Sigmoid colon (tissue), 7 donors: ENCODE measurements around the gene RAI14. TPM values are rescaled to one million over a fixed set of nuclear protein-coding genes. Genes with fewer than 3 reads are reported as not detected.

ENCODE experiments used
- DNase-seq: peaks from one replicate; pipeline ENCODE4 v3.0.0-alpha.2; 2019
- H3K27ac ChIP-seq, 4 donors: fragments of 200-600 bp; sonication (generic); one replicate each; pipeline ENCODE4 v1.5.1; 2016 to 2019; ENCODE audit warnings: mild to moderate bottlenecking in 1 of 4
- H3K27me3 ChIP-seq, 3 donors: fragments of 200-600 bp; sonication (generic); one replicate each; pipeline ENCODE4 v1.5.1; 2019; ENCODE audit warnings: mild to moderate bottlenecking in 1 of 3
- H3K36me3 ChIP-seq, 4 donors: fragments of 200-600 bp; sonication (generic); one replicate each; pipeline ENCODE4 v1.5.1; 2016 to 2019
- H3K4me1 ChIP-seq, 4 donors: fragments of 200-600 bp; sonication (generic); one replicate each; pipeline ENCODE4 v1.5.1; 2017 to 2019
- H3K4me3 ChIP-seq, 4 donors: fragments of 200-600 bp; sonication (generic); one replicate each; pipeline ENCODE4 v1.5.1; 2017 to 2019; ENCODE audit warnings: mild to moderate bottlenecking in 2 of 4, moderate library complexity in 1 of 4
- H3K9me3 ChIP-seq, 4 donors: fragments of 200-600 bp in 3 of 4; sonication (generic) in 3 of 4; one replicate each; pipeline versions ENCODE4 v1.5.1 to v1.6.1; 2013 to 2019
- EP300 ChIP-seq, 4 donors: sonication (generic); formaldehyde crosslinking; IDR thresholded peaks; one replicate each; pipeline ENCODE4 v1.6.1; 2017; ENCODE audit warnings: antibody characterized with exemption in 4 of 4
- POLR2A ChIP-seq, 2 donors: fragments of 450-650 bp; IDR thresholded peaks; one replicate each; pipeline ENCODE4 v1.6.1; 2016; ENCODE audit warnings: antibody characterized with exemption in 2 of 2, mild to moderate bottlenecking in 2 of 2, moderate library complexity in 2 of 2
- POLR2AphosphoS5 ChIP-seq, 4 donors: sonication (generic); formaldehyde crosslinking; IDR thresholded peaks; one replicate each; pipeline ENCODE4 v1.6.1; 2017; ENCODE audit warnings: antibody characterized with exemption in 4 of 4
- WGBS, 2 donors: extraction: QIAGEN DNeasy Blood & Tissue Kit; methylation state at CpG; one replicate each; pipeline ENCODE4 v1.1.7; 2013; 5-methylcytosine and 5-hydroxymethylcytosine counted together
- intact Hi-C: fragments of 100-400 bp; cut with DNase I; formaldehyde crosslinking; loops from one replicate; pipeline ENCODE4 v1.15.1; 2023
- polyA plus RNA-seq, 3 donors: library from polyadenylated mRNA; stranded (reverse); fragments of 200-250 nt; gene quantifications; one replicate each; pipeline ENCODE4 v1.2.3, GENCODE V29; 2013
- total RNA-seq, 4 donors: library from RNA; depleted of rRNA; stranded (reverse); fragments of >200 nt; gene quantifications; one replicate each; pipeline ENCODE4 v1.1.0, GENCODE V29; 2016
- TF ChIP-seq, protein P1 (sequence below), 4 experiments: fragments of 450-650 bp in 3 of 4; fragments of 200-600 bp in 1 of 4; IDR thresholded peaks; one replicate each; pipeline ENCODE4 v1.5.1; 2016 to 2019; ENCODE audit warnings: antibody characterized with exemption in 4 of 4, mild to moderate bottlenecking in 3 of 4, moderate library complexity in 2 of 4
- donor health status: healthy with polysubstance abuse.
- donor health status: Bipolar disorder and iron deficiency.
- donor health status: healthy.

RAI14 gene
- total and polyA plus RNA-seq, 7 donors = 6.7 to 89.5 (median 23.4) TPM

DNA sequence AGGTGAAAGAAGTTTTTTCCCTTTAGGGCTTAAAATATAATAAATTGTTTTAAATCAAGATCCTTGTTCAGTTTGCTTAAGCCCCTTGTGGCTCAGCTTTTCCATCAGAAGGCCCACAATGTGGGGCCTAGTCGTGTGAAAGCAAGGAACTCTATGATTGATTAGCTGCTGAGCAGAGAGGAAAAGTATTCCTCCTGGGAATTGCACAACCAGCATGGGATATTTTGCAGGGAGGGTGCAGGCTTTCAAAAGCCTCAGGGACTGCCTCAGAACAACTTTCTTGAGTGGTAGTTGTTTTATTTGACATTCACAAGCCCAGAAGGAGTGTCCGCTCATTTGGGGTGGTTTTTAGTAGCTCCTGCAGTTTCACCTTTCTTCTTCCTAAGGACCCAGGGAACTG is 202.7 kb downstream of the RAI14 start:
- Histone ChIP-seq H3K36me3 (no peaks in the 10 kb centered on the region), H3K4me1 (no peaks in the 10 kb centered on the region), H3K27me3 (no peaks in the 10 kb centered on the region), H3K27ac (no peak overlapping the region), H3K4me3 (no peak overlapping the region), H3K9me3 (no peaks in the 10 kb centered on the region)
- DNase-seq = no peak
- TF ChIP-seq, protein P1, sequence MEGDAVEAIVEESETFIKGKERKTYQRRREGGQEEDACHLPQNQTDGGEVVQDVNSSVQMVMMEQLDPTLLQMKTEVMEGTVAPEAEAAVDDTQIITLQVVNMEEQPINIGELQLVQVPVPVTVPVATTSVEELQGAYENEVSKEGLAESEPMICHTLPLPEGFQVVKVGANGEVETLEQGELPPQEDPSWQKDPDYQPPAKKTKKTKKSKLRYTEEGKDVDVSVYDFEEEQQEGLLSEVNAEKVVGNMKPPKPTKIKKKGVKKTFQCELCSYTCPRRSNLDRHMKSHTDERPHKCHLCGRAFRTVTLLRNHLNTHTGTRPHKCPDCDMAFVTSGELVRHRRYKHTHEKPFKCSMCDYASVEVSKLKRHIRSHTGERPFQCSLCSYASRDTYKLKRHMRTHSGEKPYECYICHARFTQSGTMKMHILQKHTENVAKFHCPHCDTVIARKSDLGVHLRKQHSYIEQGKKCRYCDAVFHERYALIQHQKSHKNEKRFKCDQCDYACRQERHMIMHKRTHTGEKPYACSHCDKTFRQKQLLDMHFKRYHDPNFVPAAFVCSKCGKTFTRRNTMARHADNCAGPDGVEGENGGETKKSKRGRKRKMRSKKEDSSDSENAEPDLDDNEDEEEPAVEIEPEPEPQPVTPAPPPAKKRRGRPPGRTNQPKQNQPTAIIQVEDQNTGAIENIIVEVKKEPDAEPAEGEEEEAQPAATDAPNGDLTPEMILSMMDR (IDR thresholded peaks at IDR 0.05) = no peak
- TF ChIP-seq EP300 (IDR thresholded peaks at IDR 0.05) (no peak), POLR2AphosphoS5 (IDR thresholded peaks at IDR 0.05) (no peak), POLR2A (IDR thresholded peaks at IDR 0.05) (no peak)
- WGBS, 2 donors = 64 to 88% methylated on average over 2 of the region's 2 CpGs
- intact Hi-C loops = no loop called here

DNA sequence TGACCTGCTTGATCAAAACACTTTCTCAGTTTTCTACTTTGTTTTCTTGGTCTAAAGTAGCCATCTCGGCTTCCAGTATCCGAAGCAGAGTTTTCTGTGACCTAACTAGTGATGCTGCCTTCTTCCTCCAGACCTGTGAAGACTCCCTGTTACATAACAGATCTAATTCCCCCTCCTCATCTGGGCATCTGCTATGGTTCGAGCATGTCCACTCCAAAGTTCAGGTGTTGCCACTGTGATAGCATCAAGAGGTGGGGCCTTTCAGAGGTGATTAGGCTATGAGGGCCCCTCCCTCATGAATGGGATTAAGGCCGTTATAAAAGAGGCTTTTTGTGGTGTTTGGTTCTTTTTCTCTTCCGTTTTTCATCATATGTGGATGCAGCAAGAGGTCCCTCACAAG is 203.1 kb downstream of the RAI14 start:
- H3K27ac ChIP-seq = no peak overlapping the region

DNA sequence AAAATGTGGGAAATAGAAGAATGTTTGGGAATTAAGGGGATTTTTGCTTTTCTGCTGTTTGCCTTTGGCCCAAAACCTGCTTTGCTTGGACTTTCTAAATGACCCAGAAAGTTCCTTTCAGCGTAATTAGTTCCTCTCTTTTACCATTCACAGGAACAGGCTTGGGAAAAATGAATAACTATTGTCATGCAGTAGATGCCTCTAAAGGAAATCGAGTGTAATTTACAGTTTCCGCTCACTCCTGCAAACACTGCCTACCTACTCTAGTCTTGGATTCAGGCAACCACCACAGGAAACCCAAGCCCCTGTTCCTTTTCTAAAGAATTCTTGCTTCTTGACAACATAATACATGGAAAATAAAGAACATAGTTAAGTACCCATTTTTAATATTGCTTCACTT is 207.8 kb downstream of the RAI14 start:
- TF ChIP-seq POLR2AphosphoS5 (IDR thresholded peaks at IDR 0.05) = no peak
- TF ChIP-seq EP300 (IDR thresholded peaks at IDR 0.05) = no peak
- TF ChIP-seq, protein P1 (IDR thresholded peaks at IDR 0.05) = no peak
- TF ChIP-seq POLR2A (IDR thresholded peaks at IDR 0.05) = no peak
- 53 to 83% methylated on average over 3 of the region's 3 CpGs for WGBS, 2 donors

More for the DNA sequence above, 203.1 kb downstream of the RAI14 start:
- intact Hi-C loops = no loop called here
- Histone ChIP-seq H3K36me3 (no peaks in the 10 kb centered on the region), H3K9me3 (no peaks in the 10 kb centered on the region), H3K27me3 (no peaks in the 10 kb centered on the region), H3K4me3 (no peak overlapping the region), H3K4me1 (no peaks in the 10 kb centered on the region)
- TF ChIP-seq POLR2A (IDR thresholded peaks at IDR 0.05) = no peak
- TF ChIP-seq POLR2AphosphoS5 (IDR thresholded peaks at IDR 0.05) = no peak
- TF ChIP-seq, protein P1 (IDR thresholded peaks at IDR 0.05) = no peak
- TF ChIP-seq EP300 (IDR thresholded peaks at IDR 0.05) = no peak
- DNase-seq = no peak
- 62% methylated on average over 5 of the region's 5 CpGs for WGBS, 2 donors

DNA sequence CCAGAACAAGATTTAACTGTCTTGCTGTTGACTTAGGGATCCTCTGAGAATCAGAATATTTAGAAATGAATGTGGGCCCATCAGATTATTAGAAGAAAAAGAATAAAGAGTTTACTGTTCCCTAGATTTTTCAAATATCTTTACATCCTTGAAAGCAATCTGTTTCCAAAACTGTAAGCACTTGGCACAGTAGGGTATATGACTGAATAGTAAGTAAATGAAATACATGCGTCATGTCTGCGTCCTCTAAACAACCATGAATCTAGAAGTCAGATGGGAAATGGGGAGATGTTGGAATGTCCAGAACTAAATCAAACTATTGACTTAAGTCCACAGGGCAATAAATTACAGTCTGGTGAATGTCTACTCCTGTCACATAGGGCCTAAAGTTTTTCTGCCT is 209.0 kb downstream of the RAI14 start:
- TF ChIP-seq POLR2AphosphoS5 (IDR thresholded peaks at IDR 0.05) (no peak), POLR2A (IDR thresholded peaks at IDR 0.05) (no peak), EP300 (IDR thresholded peaks at IDR 0.05) (no peak)
- TF ChIP-seq, protein P1 (IDR thresholded peaks at IDR 0.05) = no peak
- Histone ChIP-seq H3K27ac (no peak overlapping the region), H3K9me3 (no peaks in the 10 kb centered on the region), H3K4me3 (no peak overlapping the region), H3K36me3 (no peaks in the 10 kb centered on the region), H3K27me3 (no peaks in the 10 kb centered on the region), H3K4me1 (no peaks in the 10 kb centered on the region)
- intact Hi-C loops = no loop called here
- no peak for DNase-seq
- 94 to 96% methylated on average over 2 of the region's 2 CpGs for WGBS, 2 donors

More for the DNA sequence above, 207.8 kb downstream of the RAI14 start:
- Histone ChIP-seq H3K4me1 (no peaks in the 10 kb centered on the region), H3K27me3 (no peaks in the 10 kb centered on the region), H3K36me3 (no peaks in the 10 kb centered on the region), H3K9me3 (no peaks in the 10 kb centered on the region), H3K4me3 (no peak overlapping the region), H3K27ac (no peak overlapping the region)
- DNase-seq = no peak
- intact Hi-C loops = no loop called here

DNA sequence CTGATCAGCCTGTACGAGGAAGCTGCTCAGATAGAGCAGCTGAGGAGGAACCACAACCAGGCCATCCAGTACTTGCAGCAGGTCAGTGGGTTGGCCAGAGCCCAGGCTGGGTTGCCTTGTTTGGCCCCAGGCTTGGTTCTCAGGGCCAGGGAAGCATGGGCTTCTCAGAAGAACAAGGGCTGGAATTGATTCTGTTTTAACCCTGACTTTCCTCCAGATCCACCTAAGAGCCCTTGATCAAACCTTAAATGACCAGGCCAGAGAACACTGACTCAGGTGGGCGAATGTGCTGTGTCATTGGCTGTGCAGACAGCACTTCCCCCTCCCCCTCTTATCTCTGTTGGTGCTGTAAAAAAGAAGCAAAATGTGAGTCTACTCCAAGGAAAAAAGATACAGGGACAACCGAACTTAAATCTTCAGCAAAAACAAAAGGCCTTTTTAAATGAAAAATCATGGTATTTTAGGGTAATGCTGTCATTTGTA is 210.9 kb downstream of the RAI14 start:
- Histone ChIP-seq H3K36me3 (no peaks in the 10 kb centered on the region), H3K4me3 (no peak overlapping the region), H3K27me3 (no peaks in the 10 kb centered on the region), H3K4me1 (no peaks in the 10 kb centered on the region), H3K27ac (no peak overlapping the region), H3K9me3 (no peaks in the 10 kb centered on the region)
- WGBS, 2 donors = 86% methylated on average over 3 of the region's 3 CpGs
- no peak for DNase-seq
- intact Hi-C loops = no loop called here
- no peak for TF ChIP-seq POLR2A (IDR thresholded peaks at IDR 0.05)
- no peak for TF ChIP-seq POLR2AphosphoS5 (IDR thresholded peaks at IDR 0.05)
- no peak for TF ChIP-seq EP300 (IDR thresholded peaks at IDR 0.05)
- TF ChIP-seq, protein P1 (IDR thresholded peaks at IDR 0.05) = no peak
